NCI-H2171 treated with DMSO at 0.1 percent for 48 hours (cell line): ENCODE data around the gene SIM2.

Experiments used
- DNase-seq: peaks from one replicate; lab custom pipeline; 2025; lab: John Stamatoyannopoulos, UW

SIM2 gene

DNA sequence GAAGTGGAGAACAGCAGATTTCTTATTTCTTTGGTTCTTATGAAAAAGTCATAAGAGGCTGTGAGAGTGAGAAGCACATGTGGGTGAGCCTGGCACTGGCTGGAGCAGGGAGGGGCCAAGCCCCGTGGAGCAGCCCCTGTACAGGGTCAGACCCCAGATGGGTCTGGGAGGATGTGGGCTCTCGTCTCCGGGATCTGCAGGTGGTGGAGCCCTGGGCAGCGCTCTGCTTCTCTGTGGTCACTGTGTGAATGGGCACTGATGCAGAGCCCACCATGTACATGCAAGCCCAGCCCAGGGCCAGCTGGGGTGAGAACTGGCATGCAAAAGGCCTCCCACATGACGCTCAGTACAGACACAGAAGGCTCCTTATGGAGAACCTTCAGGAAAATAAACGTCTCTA is 67.6 kb downstream of the SIM2 start:
- no peak for DNase-seq

DNA sequence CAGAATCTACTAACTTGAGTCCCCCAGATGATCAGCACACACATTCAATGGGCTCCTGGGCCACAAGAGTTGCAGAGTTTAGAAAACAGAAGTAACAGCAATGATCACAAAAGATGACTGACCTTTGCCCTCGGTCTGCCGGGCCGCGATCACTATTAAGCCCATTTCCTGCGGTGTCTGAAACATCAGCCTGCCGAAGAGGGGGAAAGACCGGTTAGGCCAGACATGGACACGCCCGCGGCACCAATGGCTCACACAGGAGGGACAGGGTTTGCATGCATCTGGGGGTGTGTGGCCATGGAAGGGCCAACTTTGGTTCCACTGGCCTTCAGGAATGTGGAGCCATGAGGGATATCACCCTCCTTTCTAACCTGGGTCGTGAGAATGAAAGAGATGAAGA is 68.2 kb downstream of the SIM2 start:
- DNase-seq = no peak

DNA sequence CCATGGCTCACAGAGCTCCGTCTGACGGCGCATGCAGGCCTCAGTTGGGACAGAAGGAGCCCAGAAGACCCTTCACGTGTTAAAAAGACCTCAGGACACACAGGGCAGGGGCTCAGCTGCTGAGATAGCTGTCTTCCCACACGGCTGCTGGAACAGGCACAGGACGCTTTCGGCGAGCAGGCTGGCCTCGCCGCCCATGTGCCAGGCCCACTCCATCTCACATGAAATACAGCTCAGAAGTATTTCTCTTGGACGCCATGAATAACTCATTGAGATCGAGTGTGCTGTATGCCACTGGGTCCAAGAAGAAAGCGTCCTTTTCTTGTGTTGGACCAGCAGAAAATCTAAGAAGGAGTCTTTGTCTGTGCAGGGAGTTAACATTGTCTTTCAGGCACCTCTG is 69.6 kb downstream of the SIM2 start:
- DNase-seq = no peak

DNA sequence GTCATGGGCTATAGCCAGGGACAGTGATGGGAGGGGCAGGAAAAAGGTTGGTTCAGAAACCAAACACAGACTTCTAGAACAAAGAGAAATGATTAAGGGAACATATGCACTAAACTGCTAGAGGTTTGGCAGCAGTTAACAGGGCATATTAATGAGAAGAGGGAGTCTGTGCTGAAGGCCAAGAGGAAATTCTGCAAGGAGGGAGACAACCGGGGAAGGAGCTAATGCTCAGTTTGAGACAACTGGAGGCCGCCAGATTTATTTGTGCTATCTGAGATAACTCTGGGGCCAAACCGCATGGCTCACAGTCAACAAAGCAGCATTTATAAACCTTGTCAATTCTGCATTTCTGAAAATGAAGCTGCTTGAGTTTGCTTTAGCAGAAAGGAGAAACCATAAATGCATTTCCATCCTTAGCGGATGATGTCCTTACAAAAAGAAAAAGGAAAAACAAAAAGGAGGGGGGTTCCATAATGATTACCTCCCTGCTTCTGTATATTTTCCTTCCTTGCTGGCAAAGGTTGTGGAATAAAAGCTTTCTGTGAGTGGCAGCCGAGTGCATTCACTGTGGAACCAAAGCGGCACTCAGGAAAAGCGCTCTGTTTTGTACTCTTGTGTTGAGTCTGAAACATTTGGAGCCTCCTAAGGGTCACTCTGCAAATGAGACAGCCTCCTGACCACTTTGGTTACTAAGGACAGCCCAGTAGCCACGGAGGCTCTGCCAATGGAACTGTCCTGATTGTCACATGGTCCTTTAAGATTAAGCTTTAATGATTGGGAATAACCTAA is 70.3 kb downstream of the SIM2 start:
- DNase-seq = no peak

DNA sequence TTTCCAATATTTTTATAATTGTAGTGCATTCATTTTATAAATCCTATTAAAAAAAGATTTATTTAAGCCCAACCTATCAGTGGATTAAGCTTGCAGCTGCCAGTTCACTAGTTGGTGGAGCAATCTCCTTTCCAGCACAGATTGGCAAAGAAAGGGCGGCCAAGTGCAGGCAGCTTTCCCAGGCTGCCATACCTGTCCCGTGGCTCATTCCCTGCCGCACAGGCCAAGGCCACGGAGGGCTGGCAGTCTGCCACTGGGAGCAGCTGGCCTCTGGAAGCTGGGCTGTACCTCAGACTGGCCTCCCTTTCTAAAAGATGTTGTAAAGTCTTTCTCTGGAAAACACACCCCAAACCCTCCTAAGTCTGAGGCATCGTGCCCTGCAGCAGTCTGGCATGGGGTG is 74.2 kb downstream of the SIM2 start:
- DNase-seq = peak; percentile 60

DNA sequence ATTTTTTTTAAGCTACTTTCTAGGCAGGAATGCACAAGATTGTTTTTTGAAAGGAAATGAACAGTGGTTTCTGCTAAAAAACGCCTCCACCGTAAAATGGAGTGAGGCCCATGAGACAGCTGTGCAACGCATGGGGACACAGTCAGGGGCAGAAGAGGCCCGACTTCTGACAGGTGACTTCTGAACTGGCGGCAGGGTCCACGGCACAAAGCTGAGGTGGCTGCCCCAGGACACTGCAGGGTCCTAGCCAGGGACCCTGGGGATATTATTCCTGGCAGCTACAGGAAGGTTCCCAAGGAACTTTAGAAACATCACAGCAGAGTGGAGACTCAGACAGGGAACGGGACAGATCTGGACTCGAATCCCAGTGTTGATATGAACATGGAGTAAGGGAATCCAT is 75.1 kb downstream of the SIM2 start:
- no peak for DNase-seq

DNA sequence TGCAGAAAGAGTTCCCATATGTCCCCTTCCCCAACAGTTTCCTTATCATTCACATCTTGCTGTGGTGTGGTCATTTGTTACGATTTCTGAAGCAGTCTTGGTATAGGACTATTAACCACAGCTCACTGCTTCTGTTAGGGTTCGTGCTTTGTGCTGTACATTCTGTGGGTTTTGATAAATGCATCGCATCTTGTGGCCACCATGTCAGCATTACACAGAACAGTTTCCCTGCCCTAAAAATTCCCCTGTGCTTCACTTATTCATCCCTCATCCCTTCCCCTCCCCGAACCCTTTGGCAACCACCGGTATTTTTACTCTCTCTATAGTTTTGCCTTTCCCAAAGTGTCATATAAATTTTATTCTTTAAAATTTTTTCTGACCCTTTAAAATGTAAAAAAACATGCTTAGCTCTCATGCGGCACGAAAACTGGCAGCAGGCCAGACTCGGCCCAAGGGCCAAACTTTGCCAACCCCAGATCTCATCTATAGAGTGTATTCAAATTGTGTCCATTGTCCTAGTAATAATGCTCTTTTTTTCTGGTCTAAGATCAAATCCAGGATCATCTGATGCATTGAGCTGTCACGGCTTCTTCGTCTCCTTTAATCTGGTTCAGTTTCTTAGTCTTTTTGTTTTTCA is 78.2 kb downstream of the SIM2 start:
- no peak for DNase-seq

DNA sequence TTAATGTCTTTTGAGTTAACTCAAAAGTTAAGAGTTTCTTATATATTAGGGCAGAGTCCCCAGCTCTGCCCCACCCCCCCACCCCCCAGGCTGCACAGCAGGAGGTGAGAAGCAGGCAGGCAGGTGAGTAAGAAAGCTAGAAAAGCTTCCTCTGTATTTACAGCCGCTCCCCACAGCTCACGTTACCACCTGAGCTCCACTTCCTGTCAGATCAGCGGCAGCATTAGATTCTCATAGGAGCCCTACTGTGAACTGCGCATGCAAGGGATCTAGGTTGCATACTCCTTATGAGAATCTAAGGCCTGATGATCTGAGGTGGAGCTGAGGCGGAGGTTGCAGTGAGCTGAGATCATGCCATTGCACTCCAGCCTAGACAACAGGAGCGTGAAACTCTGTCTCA is 81.9 kb downstream of the SIM2 start:
- no peak for DNase-seq

DNA sequence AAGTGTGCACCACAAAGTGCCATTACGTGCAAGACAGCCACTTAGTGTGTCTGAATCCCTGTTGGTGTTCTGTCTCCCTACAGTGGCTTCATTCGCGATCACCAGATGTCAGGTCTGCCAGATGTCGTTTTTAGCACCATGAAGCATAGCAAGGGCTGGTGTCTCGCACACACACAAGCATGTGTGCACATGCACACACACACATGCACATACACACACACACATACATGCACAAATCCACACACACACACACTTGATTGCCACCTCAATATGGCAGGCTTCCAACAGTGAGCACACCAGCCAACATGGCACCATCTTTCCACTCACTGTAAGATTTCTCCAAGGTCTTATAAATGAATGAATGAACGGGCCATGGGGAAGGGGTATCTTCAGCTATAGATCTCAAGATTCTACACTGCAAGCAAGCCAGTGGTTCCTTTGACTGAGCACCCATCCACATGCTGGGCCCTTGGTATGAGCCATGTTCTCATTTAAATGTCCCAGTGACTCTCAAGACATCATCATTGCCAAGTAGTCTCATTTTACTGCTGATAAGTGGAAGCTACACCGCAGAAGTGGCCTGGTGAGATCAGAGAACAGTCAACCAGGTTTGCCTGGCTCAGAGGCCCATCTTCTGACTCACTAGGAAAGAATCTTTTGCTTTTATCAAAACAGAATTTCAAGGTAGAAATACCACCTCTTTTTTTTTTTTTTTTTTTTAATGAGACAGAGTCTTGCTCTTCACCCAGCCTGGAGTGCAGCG is 84.9 kb downstream of the SIM2 start:
- DNase-seq = no peak

DNA sequence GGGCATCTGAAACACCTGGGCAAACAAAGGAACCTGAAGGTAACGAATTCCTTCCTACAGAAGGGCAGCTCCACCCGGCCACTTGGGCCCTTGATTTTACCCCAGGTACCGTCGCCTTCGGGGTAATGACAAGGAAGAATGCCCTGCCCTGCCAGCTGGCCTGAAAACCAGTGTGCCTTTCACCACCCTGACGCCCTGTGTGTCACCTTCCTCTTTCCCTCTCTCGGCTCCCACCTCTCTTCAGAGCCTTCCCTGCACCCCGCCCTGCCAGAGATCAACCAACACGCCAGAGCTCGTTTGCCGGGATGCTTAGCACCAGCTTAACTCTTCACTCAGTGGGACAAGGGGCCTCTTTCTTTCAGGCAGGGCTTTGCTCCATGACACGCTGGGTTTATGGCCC is 86.0 kb downstream of the SIM2 start:
- no peak for DNase-seq

DNA sequence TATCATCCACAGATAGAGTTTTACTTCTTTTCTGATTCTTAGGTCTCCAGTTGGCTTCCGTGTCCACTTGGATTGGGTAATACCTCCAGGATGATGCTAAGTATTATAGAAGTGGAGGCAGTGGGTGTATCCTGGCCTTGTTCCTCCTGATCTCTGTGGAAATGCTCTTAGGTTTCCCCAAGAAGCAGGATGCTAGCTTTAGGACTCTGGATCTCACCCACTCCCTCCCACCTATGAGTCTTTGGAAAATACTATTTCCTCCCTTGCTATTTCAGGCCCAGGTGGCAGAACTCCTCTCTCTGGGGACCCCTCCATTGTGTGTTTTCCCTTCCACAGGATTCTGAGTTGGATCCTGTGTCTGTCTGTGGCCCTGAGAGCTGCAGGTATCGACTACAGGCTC is 86.7 kb downstream of the SIM2 start:
- no peak for DNase-seq

DNA sequence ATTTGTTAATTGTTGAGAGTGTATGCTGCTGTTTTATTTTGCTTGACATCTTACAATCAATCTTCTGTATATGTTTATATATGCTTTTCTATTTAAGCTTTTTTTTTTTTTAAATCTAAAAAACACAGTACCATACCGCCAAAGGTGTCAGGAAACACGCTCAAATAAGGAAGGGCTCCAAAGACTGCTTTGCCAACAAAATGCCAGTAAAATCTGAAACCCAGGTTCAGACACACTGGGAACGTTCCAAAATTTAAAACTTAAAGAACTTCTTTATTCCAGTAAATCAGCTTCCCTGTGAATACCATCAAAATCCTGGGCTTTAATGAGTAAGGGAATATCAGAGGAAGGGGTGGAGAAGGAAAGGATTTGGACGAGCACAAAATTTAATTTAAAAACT is 87.3 kb downstream of the SIM2 start:
- no peak for DNase-seq

DNA sequence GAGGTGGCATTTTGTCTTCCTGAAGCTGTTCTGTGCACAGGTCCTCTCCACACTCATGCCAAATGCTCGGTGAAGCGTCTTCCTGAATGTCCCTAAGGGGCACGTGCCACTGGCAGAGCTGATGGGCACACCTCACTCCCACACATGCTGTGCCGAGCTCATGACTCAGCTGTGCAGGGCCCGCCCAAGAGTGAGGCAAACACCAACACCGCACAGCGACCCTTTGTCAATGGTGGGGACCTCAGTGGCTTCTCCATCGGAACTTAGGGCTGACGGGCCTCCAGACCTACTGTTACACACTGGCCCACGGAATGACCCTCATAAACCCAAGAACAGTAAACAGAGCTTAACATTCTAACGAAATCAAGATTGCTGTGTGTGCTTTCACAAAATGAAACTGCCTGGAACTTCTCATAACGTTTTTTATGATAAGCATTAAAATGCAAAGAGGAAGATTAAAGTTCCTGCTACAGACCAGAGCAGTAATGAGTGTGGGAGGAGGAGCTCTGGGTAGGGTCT is 89.3 kb downstream of the SIM2 start:
- DNase-seq = peak; percentile 46

DNA sequence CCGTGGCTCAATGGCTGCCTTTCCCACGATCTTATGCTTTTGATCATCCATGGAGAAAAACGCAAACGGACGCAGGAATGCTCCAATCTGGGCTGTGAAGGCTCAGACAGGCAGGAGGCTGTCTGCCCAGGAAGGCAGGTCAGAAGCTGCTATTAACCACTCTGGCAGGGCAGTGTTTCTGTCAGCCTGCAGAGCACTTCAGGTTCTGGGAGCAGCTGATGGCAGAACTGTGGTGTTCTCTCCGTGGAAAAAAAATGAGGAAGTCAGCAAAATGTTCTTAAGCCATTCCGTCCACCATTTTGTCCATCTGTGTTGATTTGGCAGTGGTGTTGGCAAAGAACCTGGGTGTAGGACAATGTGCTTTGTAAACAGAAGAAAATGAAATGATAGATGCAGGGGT is 91.7 kb downstream of the SIM2 start:
- no peak for DNase-seq

DNA sequence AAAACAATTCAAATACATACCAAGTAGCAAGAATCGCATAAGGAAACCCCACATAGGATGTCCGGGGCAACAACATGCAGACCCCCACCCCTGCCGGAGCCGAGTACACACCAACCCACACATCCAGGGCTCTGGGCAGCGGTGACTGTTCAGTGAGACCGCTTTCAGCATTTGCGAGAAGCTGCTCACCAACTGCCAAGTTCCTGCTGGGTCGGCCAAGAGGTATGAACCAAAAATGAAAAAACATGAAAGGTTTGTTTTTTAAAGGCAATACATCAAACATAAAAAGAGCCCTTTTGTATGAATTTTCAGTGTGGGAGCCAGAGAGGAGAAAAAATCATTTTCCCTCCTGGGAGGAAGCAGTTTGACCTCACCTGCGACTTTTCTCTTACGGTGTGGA is 92.3 kb downstream of the SIM2 start:
- no peak for DNase-seq

DNA sequence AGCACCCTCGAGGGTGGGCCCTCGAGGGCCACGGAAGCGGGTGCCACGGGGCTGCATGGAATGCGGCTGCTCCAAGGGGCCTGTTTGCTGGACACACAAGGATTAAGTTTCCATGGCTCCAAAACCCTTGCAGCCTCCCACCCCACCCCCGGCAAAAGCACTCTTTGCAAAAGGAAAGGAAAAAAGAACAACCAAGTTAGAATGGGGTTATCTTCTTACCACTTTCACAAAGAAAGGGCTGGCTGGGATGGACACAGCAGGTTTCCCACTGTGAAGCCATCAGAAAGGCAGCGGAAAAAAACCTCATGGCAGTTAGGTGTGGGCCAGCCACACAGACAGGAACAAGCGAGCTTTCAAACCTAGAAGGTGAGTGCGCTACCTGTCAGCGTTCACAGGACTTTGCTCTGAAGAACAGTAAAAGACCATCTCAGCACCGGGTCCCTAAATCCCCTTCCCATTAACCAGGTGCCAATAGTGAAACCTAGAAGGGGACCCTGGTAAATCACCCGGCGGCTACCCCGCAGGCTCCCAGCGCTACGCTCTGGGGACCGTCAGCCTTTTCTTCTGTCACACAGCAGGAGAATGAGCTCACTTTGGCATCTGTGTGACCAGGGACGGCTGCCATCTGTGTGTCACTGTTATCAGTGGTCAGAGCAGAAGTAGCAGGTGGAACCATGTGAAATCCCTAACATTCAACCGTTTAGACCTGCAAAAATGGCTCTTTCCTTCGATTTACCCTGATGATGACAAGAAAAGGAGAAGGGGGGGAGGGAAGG is 93.0 kb downstream of the SIM2 start:
- DNase-seq = no peak

DNA sequence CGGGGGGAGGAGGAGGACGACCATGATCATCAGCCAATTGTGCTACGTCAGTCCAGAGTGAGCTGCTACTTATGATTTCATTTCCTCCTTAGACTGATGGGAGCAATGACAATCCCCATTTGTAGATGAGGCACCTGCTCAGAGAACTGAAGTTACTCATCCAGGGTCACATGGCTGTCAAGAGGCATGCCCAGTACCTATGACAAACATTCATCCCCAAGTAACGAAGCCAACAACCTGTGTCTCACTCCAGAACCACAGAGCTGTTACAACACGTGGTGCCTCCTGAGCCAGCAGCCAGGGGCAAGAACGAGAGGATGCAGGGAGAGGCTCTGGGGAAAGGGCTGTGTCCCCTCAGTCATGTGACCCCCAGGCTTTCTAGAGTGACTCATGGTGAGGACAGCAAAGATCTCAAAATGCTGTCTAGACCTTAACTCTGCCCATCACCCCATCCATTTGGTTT is 93.6 kb downstream of the SIM2 start:
- DNase-seq = no peak

DNA sequence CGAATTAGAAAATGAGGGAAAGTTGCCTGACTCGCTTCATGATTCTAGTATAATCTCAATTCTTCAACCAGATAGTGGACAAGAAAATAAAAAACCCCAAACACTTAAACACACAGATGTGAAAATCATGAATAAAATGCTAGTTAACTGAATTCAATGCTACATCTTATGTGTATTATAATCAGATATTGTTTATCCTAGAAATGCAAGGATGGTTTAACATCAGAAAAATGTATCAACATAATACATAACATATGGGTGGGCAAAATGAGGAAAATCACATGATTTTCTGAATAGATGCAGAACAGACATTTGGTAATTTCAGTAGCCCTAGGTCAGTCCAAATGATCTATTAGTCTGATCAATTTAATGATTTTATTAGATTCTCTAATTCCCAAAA is 97.2 kb downstream of the SIM2 start:
- no peak for DNase-seq

DNA sequence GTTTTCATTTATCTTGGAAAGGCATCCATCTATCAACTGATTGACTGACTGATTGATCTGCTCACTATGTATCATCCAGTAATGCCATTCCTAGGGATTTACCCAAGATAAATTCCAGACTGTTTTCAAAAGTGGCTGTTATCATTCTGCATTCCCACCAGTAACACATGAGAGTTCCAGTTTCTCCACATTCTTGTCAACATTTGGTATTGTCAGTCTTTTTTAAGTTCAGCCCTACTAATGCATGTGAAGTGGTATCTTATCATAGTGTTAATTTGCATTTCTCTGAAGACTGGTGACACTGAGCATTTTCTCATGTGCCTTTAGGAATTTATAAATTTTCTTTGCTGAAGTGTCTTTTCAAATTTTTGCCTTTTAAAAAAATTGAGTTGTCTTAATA is 99.6 kb downstream of the SIM2 start:
- no peak for DNase-seq
